DMS79 treated with DMSO at 0.1 percent for 48 hours (cell line): ENCODE measurements around the gene LMO7.

ENCODE experiments used
- DNase-seq: peaks from one replicate; lab custom pipeline; 2025; lab: John Stamatoyannopoulos, UW

Gene LMO7

GRCh38 chr13:75843991-75844390 is 207.9 kb downstream of the LMO7 start:
- DNase-seq = no peak

- no peak for DNase-seq
Measured at GRCh38 chr13:75847588-75847987, 211.5 kb downstream of the LMO7 start.

GRCh38 chr13:75850916-75851315 is 214.8 kb downstream of the LMO7 start:
- DNase-seq = no peak

GRCh38 chr13:75855216-75855615 is 219.1 kb downstream of the LMO7 start:
- no peak for DNase-seq

GRCh38 chr13:75855847-75856246 is 219.7 kb downstream of the LMO7 start:
- no peak for DNase-seq

- DNase-seq = no peak
Measured at GRCh38 chr13:75857291-75857690, 221.2 kb downstream of the LMO7 start.

GRCh38 chr13:75860935-75861334 is 224.8 kb downstream of the LMO7 start:
- no peak for DNase-seq

GRCh38 chr13:75861786-75862185 is 225.7 kb downstream of the LMO7 start:
- DNase-seq = no peak

GRCh38 chr13:75864718-75865117 is 228.6 kb downstream of the LMO7 start:
- no peak for DNase-seq

- DNase-seq = no peak
Measured at GRCh38 chr13:75867379-75868117, 231.4 kb downstream of the LMO7 start.

- DNase-seq = peak; percentile 33
Measured at GRCh38 chr13:75869981-75870380, 233.9 kb downstream of the LMO7 start.

GRCh38 chr13:75870397-75870903 is 234.3 kb downstream of the LMO7 start:
- DNase-seq = peak; percentile 33

GRCh38 chr13:75871059-75871458 is 234.9 kb downstream of the LMO7 start:
- peak; percentile 33 for DNase-seq

- no peak for DNase-seq
Measured at GRCh38 chr13:75872980-75873379, 236.8 kb downstream of the LMO7 start.

- DNase-seq = no peak
Measured at GRCh38 chr13:75873494-75873893, 237.4 kb downstream of the LMO7 start.

- DNase-seq = no peak
Measured at GRCh38 chr13:75875450-75875849, 239.3 kb downstream of the LMO7 start.

GRCh38 chr13:75876142-75877050 is 240.3 kb downstream of the LMO7 start:
- peak; percentile 7 for DNase-seq

- DNase-seq = no peak
Measured at GRCh38 chr13:75877071-75877470, 240.9 kb downstream of the LMO7 start.

- DNase-seq = no peak
Measured at GRCh38 chr13:75879656-75880055, 243.5 kb downstream of the LMO7 start.

GRCh38 chr13:75881109-75881775 is 245.1 kb downstream of the LMO7 start:
- no peak for DNase-seq

- DNase-seq = no peak
Measured at GRCh38 chr13:75882261-75882660, 246.1 kb downstream of the LMO7 start.

GRCh38 chr13:75889427-75889826 is 253.3 kb downstream of the LMO7 start:
- DNase-seq = no peak
